Naive B cell (primary cell): ENCODE data around the gene FOXO6. TPM values are rescaled to one million over a fixed set of nuclear protein-coding genes. Genes with fewer than 3 reads are reported as not detected.

Experiments
- ATAC-seq, 2 donors: fragments of 150-1000 bp; cut with Tn5 transposase; 2 replicates each; pipeline ENCODE4 v1.10.0; 2021; ENCODE audit warnings: low read depth in 2 of 2, mild to moderate bottlenecking in 2 of 2, moderate library complexity in 2 of 2
- DNase-seq: peaks from one replicate; pipeline ENCODE4 v3.0.0; 2022
- H3K27ac Mint-ChIP-seq, 6 donors: one replicate each; pipeline ENCODE4 v1.8.0; 2020 to 2022; ENCODE audit warnings: mild to moderate bottlenecking in 6 of 6, mixed read lengths in 6 of 6, moderate library complexity in 5 of 6, inconsistent platforms in 2 of 6
- H3K27me3 Mint-ChIP-seq, 3 donors: one replicate each; pipeline ENCODE4 v1.8.0; 2021 to 2022; ENCODE audit warnings: mixed read lengths in 3 of 3, mild to moderate bottlenecking in 1 of 3
- H3K36me3 Mint-ChIP-seq, 2 donors: one replicate each; pipeline ENCODE4 v1.8.0; 2020 to 2022; ENCODE audit warnings: mixed read lengths in 2 of 2, inconsistent platforms in 1 of 2, mild to moderate bottlenecking in 1 of 2
- H3K4me1 Mint-ChIP-seq, 3 donors: one replicate each; pipeline ENCODE4 v1.8.0; 2020 to 2022; ENCODE audit warnings: mixed read lengths in 3 of 3, inconsistent platforms in 1 of 3, mild to moderate bottlenecking in 1 of 3, moderate library complexity in 1 of 3
- H3K4me3 Mint-ChIP-seq, 8 donors: one replicate each; pipeline ENCODE4 v1.8.0; 2020 to 2022; ENCODE audit warnings: mild to moderate bottlenecking in 8 of 8, mixed read lengths in 8 of 8, moderate library complexity in 8 of 8, inconsistent platforms in 2 of 8
- H3K9me3 Mint-ChIP-seq, 7 donors: one replicate each; pipeline ENCODE4 v1.8.0; 2020 to 2022; ENCODE audit warnings: mixed read lengths in 7 of 7, mild to moderate bottlenecking in 5 of 7, inconsistent platforms in 2 of 7, moderate library complexity in 1 of 7
- polyA plus RNA-seq, 6 donors: library from polyadenylated mRNA; unstranded; fragments of 300-500 nt; fragmentation: Illumina TruSeq; gene quantifications; one replicate each; pipeline ENCODE4 v1.2.3, GENCODE V29; 2021; ENCODE audit warnings: low read depth in 6 of 6

FOXO6 gene
- polyA plus RNA-seq, 6 donors from 2014 or later, result 0.21 TPM; not detected in 5

DNA sequence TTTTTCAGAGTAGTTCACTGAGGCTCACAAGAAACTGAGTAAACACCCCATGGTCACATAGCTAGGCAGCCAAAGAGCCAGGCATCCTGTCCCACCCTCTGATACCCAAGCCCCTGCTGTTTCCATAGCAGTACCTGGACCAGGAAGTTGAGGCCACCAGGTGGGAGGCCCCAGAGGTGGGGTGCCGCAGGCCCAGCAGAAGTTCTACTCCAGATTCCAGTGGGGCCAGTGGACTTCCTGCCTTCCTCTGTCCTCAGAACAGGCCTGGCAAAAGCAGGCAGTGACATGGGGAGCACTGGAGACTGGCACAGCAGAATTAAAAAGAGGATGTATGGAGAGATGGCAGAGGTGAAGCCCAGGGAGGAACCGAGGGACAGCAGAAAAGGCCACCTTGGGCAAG lies 19.0 kb downstream of the FOXO6 start:
- H3K27ac Mint-ChIP-seq, result peak overlapping the region in 1 of 6 donors; percentile 25
- peaks cover 28 to 48% (median 31%) of the 10 kb centered on the region in 3 donors for H3K4me1 Mint-ChIP-seq
- H3K4me3 Mint-ChIP-seq, result peak overlapping the region in 7 of 8 donors; percentile 16 to 91 (median 79)
- DNase-seq (no peak), ATAC-seq (no peak)
- H3K36me3 Mint-ChIP-seq, result peaks cover 5 to 9% of the 10 kb centered on the region in 2 donors
- H3K9me3 Mint-ChIP-seq, result no peaks in the 10 kb centered on the region
- H3K27me3 Mint-ChIP-seq, result peaks cover 18 to 55% (median 42%) of the 10 kb centered on the region in 3 donors

DNA sequence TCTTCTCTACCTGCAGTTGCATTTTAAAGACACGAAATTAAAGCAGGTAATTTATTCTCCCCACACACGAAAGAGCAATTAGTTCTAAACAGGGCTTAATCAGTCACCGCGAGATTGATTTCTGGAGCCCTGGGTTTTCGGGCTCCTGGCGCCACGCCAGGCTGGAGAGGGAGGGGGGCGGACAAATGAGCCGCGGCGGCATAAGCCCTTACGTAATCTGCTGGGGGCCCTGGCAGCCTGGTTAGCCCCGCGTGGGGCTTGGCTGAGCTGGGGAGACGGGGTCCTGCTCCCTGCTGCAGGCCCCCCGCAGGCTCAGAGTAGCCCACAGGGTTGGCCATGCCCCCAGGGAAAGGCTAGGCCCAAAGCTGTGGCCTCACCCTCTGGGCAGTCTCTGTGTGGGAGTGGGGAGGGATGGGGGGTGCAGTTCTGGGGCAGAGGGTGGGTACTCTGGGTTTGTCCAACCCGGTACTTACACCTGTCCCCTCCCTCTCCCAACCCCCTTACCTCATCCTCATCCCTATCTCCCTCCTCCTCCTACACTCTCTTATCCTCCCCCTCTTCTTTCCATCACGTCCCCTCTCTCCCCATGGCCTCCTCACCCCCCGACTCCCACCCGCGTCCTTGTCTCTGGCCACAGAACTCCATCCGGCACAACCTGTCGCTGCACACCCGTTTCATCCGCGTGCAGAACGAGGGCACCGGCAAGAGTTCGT lies 19.9 kb downstream of the FOXO6 start:
- Mint-ChIP-seq H3K9me3 (no peaks in the 10 kb centered on the region), H3K27ac (no peak overlapping the region), H3K4me1 (peaks cover 28 to 42% (median 31%) of the 10 kb centered on the region in 3 donors), H3K36me3 (peaks cover 5 to 9% of the 10 kb centered on the region in 2 donors), H3K27me3 (peaks cover 14 to 56% (median 43%) of the 10 kb centered on the region in 3 donors), H3K4me3 (peak overlapping the region; percentile 71 to 95 (median 88))
- DNase-seq, result no peak
- peak; percentile 11 to 19 for ATAC-seq

DNA sequence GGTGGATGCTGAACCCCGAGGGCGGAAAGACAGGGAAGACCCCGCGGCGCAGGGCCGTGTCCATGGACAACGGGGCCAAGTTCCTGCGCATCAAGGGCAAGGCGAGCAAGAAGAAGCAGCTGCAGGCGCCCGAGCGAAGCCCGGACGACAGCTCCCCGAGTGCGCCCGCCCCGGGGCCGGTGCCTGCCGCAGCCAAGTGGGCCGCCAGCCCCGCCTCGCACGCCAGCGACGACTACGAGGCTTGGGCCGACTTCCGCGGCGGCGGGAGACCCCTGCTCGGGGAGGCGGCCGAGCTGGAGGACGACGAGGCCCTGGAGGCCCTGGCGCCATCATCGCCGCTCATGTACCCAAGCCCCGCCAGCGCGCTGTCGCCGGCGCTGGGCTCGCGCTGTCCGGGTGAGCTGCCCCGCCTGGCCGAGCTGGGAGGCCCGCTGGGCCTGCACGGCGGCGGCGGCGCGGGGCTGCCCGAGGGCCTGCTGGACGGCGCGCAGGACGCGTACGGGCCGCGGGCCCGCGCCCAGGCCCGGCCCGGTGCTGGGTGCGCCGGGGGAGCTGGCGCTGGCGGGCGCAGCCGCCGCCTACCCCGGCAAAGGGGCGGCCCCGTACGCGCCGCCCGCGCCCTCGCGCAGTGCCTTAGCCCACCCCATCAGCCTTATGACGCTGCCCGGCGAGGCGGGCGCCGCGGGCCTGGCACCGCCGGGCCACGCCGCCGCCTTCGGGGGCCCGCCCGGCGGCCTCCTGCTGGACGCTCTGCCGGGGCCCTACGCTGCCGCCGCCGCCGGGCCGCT lies 20.7 kb downstream of the FOXO6 start:
- Mint-ChIP-seq H3K4me1 (peaks cover 28 to 42% (median 31%) of the 10 kb centered on the region in 3 donors), H3K9me3 (no peaks in the 10 kb centered on the region), H3K36me3 (peaks cover 5 to 9% of the 10 kb centered on the region in 2 donors), H3K27ac (no peak overlapping the region), H3K27me3 (peaks cover 14 to 59% (median 50%) of the 10 kb centered on the region in 3 donors), H3K4me3 (peak overlapping the region; percentile 71 to 95 (median 88))
- peak; percentile 36 for DNase-seq
- peak; percentile 55 to 61 for ATAC-seq

DNA sequence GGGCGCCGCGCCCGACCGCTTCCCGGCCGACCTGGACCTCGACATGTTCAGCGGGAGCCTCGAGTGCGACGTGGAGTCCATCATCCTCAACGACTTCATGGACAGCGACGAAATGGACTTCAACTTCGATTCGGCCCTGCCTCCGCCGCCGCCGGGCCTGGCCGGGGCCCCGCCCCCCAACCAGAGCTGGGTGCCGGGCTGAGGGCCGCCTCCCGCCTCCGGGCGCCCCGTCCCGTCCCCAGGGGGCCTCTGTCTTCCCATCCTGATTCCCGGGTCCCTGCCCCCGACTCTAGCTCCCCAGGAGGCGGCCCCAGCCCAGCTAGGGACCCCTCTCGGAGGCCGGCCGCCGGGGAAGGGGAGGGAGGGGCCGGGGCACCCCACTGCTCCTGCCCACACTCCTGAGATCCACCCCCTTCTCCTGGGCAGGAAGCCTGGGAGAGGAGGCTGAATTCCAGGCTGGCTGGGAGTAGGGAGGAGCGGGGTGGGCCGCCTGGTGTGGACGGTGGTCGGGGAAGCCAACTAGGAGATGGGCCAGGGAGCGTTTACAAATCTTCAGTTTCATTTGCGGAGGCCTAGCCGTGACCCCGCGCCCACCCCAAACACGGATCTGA lies 21.4 kb downstream of the FOXO6 start:
- H3K27ac Mint-ChIP-seq, result peak overlapping the region in 5 of 6 donors; percentile 73 to 99 (median 79)
- H3K36me3 Mint-ChIP-seq, result peaks cover 5 to 9% of the 10 kb centered on the region in 2 donors
- peak overlapping the region in 7 of 8 donors; percentile 57 to 92 (median 86) for H3K4me3 Mint-ChIP-seq
- DNase-seq, result no peak
- H3K27me3 Mint-ChIP-seq, result peaks cover 19 to 66% (median 51%) of the 10 kb centered on the region in 3 donors
- H3K9me3 Mint-ChIP-seq, result no peaks in the 10 kb centered on the region
- ATAC-seq, result no peak
- H3K4me1 Mint-ChIP-seq, result peaks cover 28 to 42% (median 31%) of the 10 kb centered on the region in 3 donors

DNA sequence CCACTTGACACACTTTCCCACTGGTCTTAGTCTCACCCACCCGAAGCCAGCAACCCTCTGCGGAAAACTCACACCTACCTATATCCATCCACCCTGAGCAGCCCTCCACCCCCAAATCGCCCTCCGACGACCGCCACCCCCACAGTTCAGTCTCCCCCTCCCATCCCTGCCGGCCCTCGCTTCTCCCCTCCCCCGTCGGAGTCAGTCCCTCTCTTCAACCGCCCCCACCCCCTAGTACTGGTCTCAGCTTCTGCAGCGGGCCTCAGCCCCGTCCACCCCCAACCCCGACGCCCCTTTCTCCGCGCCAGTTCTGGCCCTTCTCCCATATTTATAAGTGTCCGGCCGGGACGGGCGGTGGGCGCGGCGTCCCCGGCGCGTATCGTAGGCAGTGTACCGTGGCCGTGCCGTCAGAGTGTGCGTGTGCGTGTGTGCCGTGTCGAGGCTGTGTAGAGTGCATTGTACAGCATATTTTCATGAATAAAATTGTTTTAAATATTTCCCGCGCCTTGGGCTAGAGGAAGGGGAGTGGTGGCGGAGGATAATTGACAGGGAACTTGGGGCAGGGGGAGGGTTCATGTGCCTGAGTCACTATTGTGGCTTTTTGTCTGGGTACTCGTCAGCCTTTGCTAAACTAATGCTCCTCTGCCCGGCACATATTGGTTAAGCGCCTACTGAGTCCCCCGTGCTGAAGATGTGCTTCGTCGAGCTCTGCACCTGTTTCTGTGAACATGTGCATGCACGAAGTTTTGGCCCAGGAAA lies 22.0 kb downstream of the FOXO6 start:
- Mint-ChIP-seq H3K36me3 (peaks cover 5 to 9% of the 10 kb centered on the region in 2 donors), H3K27ac (peak overlapping the region; percentile 40 to 99 (median 82)), H3K4me1 (peaks cover 28 to 42% (median 31%) of the 10 kb centered on the region in 3 donors), H3K4me3 (peak overlapping the region; percentile 70 to 92 (median 86)), H3K9me3 (no peaks in the 10 kb centered on the region), H3K27me3 (peaks cover 19 to 73% (median 57%) of the 10 kb centered on the region in 3 donors)
- DNase-seq, result peak; percentile 31
- peak; percentile 69 to 72 for ATAC-seq

DNA sequence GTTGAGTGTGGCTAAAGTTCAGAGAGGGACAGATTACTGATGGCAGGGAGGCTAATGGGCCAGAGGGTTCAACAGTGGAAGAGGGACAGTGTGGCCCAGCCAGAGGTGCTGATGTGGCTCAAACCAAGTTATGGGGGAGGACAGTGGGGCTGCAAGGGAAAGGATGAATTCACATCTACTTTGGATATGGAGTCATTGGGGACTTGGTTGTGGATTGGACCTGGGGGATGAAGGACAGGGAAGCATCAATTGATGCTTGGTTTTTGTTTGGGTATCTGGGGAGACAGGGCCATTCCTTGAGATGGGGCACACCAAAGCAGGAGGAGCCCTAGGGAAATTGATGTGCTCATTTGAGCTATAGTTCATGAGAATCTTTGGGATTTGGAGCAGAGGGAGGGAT lies 23.3 kb downstream of the FOXO6 start:
- Mint-ChIP-seq H3K27me3 (peaks cover 19 to 66% (median 59%) of the 10 kb centered on the region in 3 donors), H3K9me3 (no peaks in the 10 kb centered on the region), H3K27ac (no peak overlapping the region), H3K4me3 (peak overlapping the region in 1 of 8 donors; percentile 22), H3K4me1 (peaks cover 25 to 33% (median 26%) of the 10 kb centered on the region in 3 donors), H3K36me3 (peaks cover 5 to 9% of the 10 kb centered on the region in 2 donors)
- DNase-seq (no peak), ATAC-seq (no peak)

DNA sequence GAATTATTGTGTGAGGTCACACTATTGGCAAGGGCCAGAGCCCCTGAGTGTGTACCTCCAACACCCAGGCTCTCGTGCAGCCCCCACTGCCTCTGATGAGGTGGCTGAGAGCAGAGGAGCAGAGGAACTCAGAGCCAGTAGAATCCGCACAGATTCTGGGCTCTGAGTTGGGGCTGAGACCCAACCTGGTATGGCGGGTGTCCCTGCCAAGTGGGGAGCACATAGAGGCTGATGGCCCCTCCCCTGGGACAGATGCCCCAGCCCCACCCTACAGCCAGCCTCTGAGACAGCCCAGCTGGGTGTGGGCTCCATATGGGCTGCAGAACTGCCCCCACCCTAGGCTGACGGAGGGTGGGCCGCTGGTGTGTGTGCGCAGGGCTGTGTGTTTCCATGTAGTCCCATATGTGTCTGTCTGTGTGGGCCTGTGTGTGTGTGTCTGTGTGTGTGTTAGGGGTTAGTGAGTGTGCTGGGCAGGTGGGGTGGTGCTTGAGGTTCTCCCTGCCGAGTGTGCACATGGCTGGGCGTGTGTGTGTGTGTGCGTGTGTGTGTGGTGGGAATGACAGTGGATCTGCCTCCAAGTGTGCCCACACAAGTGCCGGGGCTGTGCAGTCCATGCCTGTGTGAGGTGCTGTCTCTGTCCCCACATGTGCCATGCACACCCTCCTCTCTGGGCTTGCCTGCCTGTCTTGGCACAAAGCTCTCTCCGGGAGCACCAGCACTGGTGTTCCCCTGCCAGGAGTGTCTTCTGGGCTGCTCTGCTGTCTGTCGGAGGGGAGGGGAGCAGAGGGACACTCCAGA lies 24.4 kb downstream of the FOXO6 start:
- H3K27ac Mint-ChIP-seq, result no peak overlapping the region
- no peaks in the 10 kb centered on the region for H3K9me3 Mint-ChIP-seq
- ATAC-seq (no peak), DNase-seq (no peak)
- H3K27me3 Mint-ChIP-seq, result peaks cover 19 to 58% (median 56%) of the 10 kb centered on the region in 3 donors
- H3K4me3 Mint-ChIP-seq, result peak overlapping the region in 3 of 8 donors; percentile 13 to 21 (median 16)
- H3K36me3 Mint-ChIP-seq, result peaks cover 5 to 9% of the 10 kb centered on the region in 2 donors
- H3K4me1 Mint-ChIP-seq, result peaks cover 17 to 22% (median 21%) of the 10 kb centered on the region in 3 donors

DNA sequence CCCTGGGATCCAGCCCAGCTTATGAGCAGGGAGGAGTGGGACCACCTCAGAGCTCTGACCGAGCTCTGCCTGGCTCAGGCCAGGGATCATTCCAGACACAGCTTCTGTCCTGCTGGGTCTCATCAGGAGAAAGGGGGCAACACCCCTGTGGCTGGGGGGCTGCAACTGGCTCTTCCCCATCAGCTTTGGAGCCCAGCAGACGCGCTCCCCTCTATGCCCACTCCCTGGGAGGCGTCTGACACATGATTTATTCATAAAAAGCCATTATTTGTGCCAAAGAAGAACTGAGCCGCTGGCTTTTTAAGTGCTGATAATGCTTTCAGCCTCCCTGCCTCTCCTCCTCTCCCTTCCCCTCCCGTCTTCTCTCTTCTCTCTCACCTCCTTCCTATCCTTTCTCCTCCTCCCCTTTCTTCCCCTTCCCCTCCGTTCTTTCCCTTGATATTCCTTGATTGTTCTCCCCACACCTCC lies 25.0 kb downstream of the FOXO6 start:
- Mint-ChIP-seq H3K4me3 (peak overlapping the region in 1 of 8 donors; percentile 25), H3K27me3 (peaks cover 19 to 54% (median 54%) of the 10 kb centered on the region in 3 donors), H3K36me3 (peaks cover 5 to 9% of the 10 kb centered on the region in 2 donors), H3K9me3 (no peaks in the 10 kb centered on the region), H3K4me1 (peaks cover 14 to 21% (median 16%) of the 10 kb centered on the region in 3 donors), H3K27ac (peak overlapping the region in 1 of 6 donors; percentile 64)
- ATAC-seq (no peak), DNase-seq (no peak)

DNA sequence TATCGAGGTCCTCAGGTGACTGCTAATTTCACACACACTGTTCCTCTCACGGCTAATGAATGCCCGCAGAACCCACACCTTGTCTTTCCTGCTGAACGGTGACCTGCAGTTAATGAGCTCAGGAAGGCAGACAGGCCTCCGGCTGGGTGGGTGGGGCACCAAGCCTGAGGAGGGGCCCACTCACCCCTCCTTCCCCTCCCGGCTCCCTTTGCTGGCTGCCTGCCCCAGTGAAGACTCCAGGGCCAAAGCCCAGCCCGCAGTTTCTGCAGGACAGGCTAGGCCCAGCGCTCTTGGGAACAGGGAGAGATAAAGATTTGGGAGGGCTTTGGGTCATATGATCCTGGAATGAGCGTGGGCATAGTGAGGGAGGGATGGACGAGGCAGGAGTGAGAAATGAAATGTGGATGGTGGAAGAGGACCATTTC lies 26.4 kb downstream of the FOXO6 start:
- ATAC-seq (no peak), DNase-seq (no peak)
- H3K36me3 Mint-ChIP-seq, result peaks cover 5 to 9% of the 10 kb centered on the region in 2 donors
- no peak overlapping the region for H3K27ac Mint-ChIP-seq
- H3K9me3 Mint-ChIP-seq, result no peaks in the 10 kb centered on the region
- no peak overlapping the region for H3K4me3 Mint-ChIP-seq
- H3K4me1 Mint-ChIP-seq, result peaks cover 10 to 17% (median 12%) of the 10 kb centered on the region in 3 donors
- peaks cover 19 to 54% (median 54%) of the 10 kb centered on the region in 3 donors for H3K27me3 Mint-ChIP-seq

DNA sequence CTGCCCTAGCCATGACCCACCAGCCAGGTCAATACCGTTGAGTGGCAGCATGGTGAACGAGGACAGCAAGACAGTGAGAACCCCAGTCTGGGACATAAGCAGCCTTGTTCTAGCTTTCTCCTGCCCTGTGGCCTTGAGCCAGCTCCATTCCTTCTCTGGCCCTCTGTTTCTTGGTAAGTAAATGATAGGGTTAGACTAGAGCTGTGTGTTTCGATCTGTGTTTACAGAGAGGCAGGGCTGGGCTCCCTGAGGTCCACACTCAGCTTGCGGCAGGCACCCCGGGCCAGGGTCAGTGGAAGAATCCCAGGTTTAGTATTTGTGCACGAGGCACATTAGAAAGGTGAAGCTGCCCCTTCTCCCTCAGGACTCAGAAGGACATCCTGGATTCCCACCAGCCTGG lies 27.3 kb downstream of the FOXO6 start:
- Mint-ChIP-seq H3K4me1 (peaks cover 3 to 10% (median 4%) of the 10 kb centered on the region in 3 donors), H3K27me3 (peaks cover 15 to 48% (median 45%) of the 10 kb centered on the region in 3 donors), H3K36me3 (peaks cover 5 to 9% of the 10 kb centered on the region in 2 donors), H3K27ac (no peak overlapping the region), H3K4me3 (no peak overlapping the region), H3K9me3 (no peaks in the 10 kb centered on the region)
- DNase-seq (no peak), ATAC-seq (no peak)

DNA sequence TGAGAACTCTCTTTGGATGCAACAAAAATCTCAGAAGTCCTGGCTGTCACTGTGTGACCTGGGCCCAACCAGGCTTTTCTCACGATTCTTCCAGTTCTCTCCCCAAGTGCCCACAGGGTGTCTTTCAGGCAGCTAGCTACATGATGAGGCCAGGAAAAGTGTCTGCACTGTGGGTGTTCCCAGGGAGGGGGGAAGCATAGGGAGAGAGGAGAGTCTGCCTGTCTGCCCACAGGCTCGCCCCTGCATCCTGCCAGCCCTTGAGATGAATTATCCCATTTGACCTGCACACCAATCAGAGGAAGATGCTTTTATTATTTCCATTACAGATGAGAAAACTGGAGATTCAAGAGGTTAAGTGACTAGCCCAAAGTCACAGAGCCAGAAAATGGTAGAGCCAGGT lies 27.8 kb downstream of the FOXO6 start:
- H3K27me3 Mint-ChIP-seq, result peaks cover 11 to 46% (median 43%) of the 10 kb centered on the region in 3 donors
- ATAC-seq, result no peak
- peak overlapping the region in 1 of 6 donors; percentile 12 for H3K27ac Mint-ChIP-seq
- no peak overlapping the region for H3K4me3 Mint-ChIP-seq
- H3K9me3 Mint-ChIP-seq, result no peaks in the 10 kb centered on the region
- peaks cover 0 to 7% (median 3%) of the 10 kb centered on the region in 3 donors for H3K4me1 Mint-ChIP-seq
- peaks cover 4 to 5% of the 10 kb centered on the region in 2 donors for H3K36me3 Mint-ChIP-seq
- no peak for DNase-seq

DNA sequence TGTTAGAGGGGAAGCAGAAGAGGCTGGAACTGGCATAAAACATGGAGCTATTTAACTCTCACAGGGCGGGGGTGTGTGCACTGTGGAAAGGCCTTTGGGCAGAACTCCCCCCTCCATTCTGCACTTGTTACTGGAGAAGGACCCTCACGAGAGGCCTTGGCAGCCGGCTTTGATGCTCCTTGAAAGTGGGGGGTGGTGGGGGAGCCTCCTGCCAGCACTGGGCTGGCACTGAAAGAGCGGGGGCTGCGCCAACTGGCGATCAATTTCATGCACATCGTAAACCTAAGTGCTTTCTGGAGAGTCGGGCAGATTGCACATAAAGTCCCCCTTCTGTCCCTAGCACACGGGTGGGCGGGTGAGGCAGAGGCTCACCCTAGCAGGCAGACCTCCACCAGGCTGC lies 28.9 kb downstream of the FOXO6 start:
- no peaks in the 10 kb centered on the region for H3K9me3 Mint-ChIP-seq
- H3K4me1 Mint-ChIP-seq, result peaks cover 0 to 13% (median under 1%) of the 10 kb centered on the region in 3 donors
- ATAC-seq (no peak), DNase-seq (no peak)
- peaks cover 0 to under 1% of the 10 kb centered on the region in 2 donors for H3K36me3 Mint-ChIP-seq
- H3K27me3 Mint-ChIP-seq, result peaks cover 6 to 46% (median 41%) of the 10 kb centered on the region in 3 donors
- H3K27ac Mint-ChIP-seq, result no peak overlapping the region
- no peak overlapping the region for H3K4me3 Mint-ChIP-seq
